Mononuclear cell (primary cell): ENCODE results near the gene USH1G. TPM values are rescaled to one million over a fixed set of nuclear protein-coding genes. Genes with fewer than 3 reads are reported as not detected.

Experiments
- H3K27me3 ChIP-seq: 2 replicates; pipeline ENCODE4 v1.6.0; 2011; ENCODE audit warnings: low read length, control low read depth; ENCODE audit not compliant: insufficient read depth
- H3K4me1 ChIP-seq: 2 replicates; pipeline ENCODE4 v1.5.1; 2011; ENCODE audit warnings: mild to moderate bottlenecking, low read length, control low read depth; ENCODE audit not compliant: insufficient read depth
- H3K4me3 ChIP-seq: 2 replicates; pipeline ENCODE4 v1.5.1; 2011; ENCODE audit warnings: mild to moderate bottlenecking, low read length, moderate library complexity
- H3K9me3 ChIP-seq: 2 replicates; pipeline ENCODE4 v1.5.1; 2011; ENCODE audit warnings: low read depth, mild to moderate bottlenecking, control low read depth, low read length
- total RNA-seq: library from RNA; depleted of rRNA; stranded (reverse); fragments of >200 nt; gene quantifications from one replicate; pipeline ENCODE4 v1.2.3, GENCODE V29; 2012

The USH1G gene
- total RNA-seq, 1 donor: not detected

- Histone ChIP-seq H3K9me3 (no peaks in the 10 kb centered on the region), H3K4me3 (no peak overlapping the region), H3K4me1 (no peaks in the 10 kb centered on the region), H3K27me3 (no peaks in the 10 kb centered on the region)
These were observed 22.5 kb upstream of the USH1G start for GRCh38 chr17:74945543-74945942.

DNA sequence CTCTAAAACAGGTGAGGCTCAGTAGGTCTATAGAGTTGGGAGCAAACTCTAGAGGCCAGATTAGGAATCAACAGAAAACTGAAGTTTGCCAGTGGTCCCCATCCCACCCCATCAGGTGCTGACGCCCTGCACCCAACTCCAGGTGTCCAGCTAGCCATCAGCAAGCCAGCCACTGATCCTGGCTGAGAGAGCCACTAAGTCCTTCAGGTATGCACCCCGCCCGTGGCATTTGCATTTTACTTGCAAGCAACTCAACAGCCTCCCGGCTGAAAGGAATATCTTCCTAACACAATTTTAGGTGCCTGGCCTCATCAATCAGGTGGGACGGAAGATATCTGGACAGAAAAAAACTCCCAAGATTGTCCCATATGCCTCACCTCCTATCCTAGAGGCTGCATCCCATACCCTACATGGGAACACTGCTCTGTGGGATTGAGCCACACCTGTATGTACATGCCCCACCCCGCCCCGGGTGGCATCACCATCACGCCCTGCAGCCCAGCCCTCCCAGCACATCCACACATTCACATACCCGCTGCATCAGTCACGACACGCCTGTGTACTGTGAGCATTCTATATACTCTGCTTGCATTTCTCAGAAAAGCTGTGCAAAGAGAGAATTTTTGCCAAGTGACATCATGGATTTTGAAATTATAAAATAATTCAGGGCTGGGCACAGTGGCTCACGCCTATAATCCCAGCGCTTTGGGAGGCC, 20.9 kb upstream of the USH1G start:
- Histone ChIP-seq H3K4me1 (no peaks in the 10 kb centered on the region), H3K27me3 (peaks cover 4% of the 10 kb centered on the region), H3K9me3 (no peaks in the 10 kb centered on the region), H3K4me3 (no peak overlapping the region)

DNA sequence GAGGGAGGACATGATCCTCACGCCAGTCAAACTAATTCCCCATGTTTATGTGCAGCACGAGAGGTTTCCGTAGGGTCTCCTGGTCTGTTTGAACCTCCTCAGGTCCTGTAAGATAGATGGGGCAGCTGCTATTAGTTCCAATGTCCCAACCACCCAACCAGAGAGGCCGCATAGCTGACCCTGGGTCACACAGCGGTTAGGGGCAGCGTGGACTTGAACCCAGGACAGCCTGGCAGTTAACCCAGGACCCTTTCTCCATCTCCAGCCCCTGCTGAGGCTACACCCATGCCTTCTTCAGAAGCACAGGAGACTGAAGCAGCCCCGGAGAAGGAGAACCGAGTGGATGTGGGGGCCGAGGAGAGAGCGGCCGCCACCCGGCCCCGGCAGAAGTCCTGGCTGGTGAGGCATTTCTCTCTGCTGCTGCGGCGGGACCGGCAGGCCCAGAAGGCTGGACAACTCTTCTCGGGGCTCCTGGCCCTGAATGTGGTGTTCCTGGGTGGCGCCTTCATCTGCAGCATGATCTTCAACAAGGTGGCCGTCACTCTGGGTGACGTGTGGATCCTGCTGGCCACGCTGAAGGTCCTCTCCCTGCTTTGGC, 18.2 kb upstream of the USH1G start:
- Histone ChIP-seq H3K4me3 (no peak overlapping the region), H3K27me3 (peaks cover 29% of the 10 kb centered on the region), H3K9me3 (no peaks in the 10 kb centered on the region), H3K4me1 (no peaks in the 10 kb centered on the region)

GRCh38 chr17:74939534-74939933, 16.5 kb upstream of the USH1G start:
- H3K4me1 ChIP-seq: no peaks in the 10 kb centered on the region
- no peak overlapping the region for H3K4me3 ChIP-seq
- no peaks in the 10 kb centered on the region for H3K9me3 ChIP-seq
- peaks cover 40% of the 10 kb centered on the region for H3K27me3 ChIP-seq

DNA sequence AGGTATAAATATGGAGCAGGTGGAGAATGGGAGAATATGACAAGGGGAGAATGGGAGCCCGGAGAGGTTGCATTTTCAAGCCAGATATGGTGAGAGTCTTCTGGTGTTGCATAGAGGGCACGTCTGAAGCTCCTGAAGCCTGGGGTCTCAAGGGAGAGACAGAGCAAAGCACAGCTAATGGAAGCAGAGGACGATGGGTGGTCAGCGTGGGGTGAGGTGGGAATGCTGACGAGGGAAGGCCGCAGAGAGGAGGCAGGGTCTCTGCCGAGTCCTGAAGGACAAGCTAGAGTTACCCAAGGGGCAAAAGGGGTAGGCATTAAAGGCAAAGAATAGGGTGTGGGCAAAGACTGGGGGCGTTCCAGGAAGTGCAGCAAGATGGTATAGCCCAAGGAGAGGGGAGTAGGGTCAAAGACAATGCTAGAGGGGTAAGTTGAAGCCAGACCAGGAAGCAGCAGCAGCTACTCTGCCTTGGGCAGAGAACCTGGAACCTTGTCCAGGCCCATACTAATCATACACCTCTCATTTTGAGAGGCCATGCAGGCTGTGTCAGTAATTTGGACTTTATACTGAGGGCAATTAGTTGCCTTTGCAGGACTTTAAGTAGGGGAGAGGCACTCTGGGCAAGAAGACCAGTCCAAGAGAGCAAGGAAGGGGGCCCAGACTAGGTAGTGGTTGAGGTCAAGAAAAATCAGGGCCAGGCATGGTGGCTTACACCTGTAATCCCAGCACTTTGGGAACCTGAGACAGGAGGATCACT, 15.3 kb upstream of the USH1G start:
- Histone ChIP-seq H3K9me3 (no peaks in the 10 kb centered on the region), H3K4me1 (no peaks in the 10 kb centered on the region), H3K4me3 (no peak overlapping the region), H3K27me3 (peaks cover 44% of the 10 kb centered on the region)

DNA sequence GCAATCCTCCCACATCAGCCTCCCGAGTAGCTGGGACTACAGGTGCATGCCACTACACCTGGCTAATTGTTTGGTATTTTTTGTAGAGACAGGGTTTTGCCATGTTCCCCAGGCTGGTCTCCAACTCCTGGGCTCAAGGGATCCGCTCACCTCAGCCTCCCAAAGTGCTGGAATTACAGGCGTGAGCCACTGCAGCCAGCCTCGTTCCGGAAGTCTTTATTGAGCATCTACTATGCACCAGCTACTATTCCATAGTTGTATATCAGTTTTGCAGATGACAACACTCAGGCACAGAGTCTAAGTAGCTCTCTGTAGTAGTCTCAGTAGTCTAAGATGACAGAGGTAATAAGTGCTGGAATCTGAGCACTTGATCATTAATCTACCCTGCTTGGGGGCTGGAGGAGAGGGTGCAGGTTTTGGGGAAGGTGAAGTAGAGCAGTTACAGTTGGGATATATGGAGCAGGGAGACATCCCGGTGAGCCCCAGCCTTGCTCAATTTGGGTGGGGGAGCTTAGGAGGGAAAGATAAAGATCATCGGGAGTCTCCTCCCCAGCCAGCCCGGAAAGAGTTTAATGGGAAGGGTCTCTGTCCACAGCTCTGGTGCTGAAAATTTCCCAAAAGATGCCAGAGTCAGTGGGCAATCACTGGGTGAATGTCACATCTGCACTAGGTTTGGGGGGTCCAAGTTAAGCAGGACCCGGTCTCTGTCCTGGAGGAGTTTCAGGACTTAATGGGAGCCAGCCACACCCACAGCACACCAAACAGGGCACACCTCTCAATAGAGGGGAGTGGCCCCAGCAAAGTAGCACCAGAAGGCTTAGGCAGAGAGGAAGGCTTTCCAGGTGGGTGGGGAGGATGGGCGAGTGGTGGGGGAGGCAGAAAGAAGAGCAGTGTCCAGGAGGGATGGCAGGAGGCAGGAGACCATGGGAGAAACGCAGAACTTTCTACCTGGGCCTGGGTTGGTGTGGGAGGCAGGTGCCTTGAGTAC, 14.3 kb upstream of the USH1G start:
- Histone ChIP-seq H3K27me3 (peaks cover 44% of the 10 kb centered on the region), H3K9me3 (no peaks in the 10 kb centered on the region), H3K4me3 (no peak overlapping the region), H3K4me1 (no peaks in the 10 kb centered on the region)

- H3K4me3 ChIP-seq: no peak overlapping the region
- H3K4me1 ChIP-seq: no peaks in the 10 kb centered on the region
- no peaks in the 10 kb centered on the region for H3K9me3 ChIP-seq
- peaks cover 44% of the 10 kb centered on the region for H3K27me3 ChIP-seq
These were observed 13.4 kb upstream of the USH1G start for GRCh38 chr17:74936470-74936799.

DNA sequence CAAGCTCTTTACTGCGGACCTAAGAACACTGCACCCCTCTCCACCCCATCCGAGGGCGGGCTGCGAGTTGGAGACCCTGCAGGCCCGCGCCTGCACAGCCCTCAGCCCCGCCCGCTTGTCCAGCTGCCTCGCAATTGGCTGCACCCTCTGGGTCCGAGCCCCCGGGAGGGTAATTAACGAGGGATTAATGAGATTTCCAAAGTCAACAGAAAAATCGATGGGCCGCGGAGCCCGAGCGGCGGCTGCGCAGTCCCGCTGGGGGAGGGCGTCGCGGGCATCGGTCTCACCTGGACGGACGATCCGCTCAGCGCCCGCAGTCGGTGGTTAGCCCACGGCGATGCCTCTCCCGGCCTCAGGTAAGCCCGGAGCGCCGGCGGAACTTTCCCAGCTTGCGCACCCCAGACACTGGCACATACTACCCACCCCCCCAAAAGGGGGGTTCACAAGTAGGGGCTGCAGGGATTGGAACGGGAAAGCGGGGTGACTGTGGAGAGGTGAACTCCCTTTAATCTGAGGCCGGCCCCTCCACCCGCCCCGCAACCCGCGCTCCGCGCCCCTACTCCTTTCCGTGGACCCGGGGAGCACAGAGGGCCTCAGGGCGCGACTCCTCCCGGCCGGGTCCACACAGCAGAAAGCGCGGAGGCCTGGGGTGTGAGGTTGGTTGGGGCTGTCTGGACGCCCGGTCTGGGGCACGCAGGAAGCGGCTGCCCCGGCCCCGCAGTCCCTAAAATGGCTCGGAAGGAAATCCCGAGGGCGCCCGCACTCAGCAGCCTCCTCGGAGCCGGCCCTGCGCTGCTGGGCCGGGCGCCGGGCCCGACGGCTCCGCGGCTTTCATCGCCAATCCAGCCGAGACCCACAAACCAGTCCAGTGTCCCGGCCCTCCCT, 12.8 kb upstream of the USH1G start, which contains the start of gene OTOP3:
Gene OTOP3, plus strand, starts transcription at position 314 of the 885 bp plus-strand sequence. Its CDS starts 24 bp downstream, at position 338.
- no peak within 1 kb of the TSS for H3K4me3 ChIP-seq
- no peaks in the 10 kb centered on the region for H3K4me1 ChIP-seq
- peaks cover 44% of the 10 kb centered on the region for H3K27me3 ChIP-seq
- no peaks in the 10 kb centered on the region for H3K9me3 ChIP-seq

DNA sequence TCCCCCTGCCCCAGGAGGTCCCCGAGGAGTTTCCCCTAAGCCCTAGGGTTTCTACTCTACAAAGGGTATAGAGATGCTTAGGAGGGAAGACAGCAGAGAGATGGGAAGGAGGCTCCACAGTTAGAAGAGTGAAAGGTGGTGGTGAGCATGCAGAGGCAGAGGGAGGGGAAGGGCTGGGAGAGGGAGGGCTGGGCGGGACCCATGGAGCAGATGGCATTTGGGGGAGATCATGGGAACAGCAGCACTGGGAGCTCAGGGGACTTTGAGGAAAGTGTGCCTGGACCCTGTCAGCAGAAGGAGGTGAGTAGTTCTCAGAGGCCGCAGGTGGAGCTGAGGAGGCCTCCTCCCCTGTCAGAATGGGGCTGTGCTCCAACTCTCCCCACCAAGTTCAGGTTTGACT, 12.0 kb upstream of the USH1G start:
- H3K9me3 ChIP-seq: no peaks in the 10 kb centered on the region
- H3K27me3 ChIP-seq: peaks cover 44% of the 10 kb centered on the region
- no peak overlapping the region for H3K4me3 ChIP-seq
- no peaks in the 10 kb centered on the region for H3K4me1 ChIP-seq

GRCh38 chr17:74930535-74931036, 7.5 kb upstream of the USH1G start:
- Histone ChIP-seq H3K9me3 (no peaks in the 10 kb centered on the region), H3K27me3 (peaks cover 19% of the 10 kb centered on the region), H3K4me1 (no peaks in the 10 kb centered on the region), H3K4me3 (no peak overlapping the region)

GRCh38 chr17:74928786-74929185, 5.7 kb upstream of the USH1G start:
- Histone ChIP-seq H3K27me3 (peaks cover 29% of the 10 kb centered on the region), H3K4me3 (no peak overlapping the region), H3K4me1 (peaks cover 13% of the 10 kb centered on the region), H3K9me3 (no peaks in the 10 kb centered on the region)

- Histone ChIP-seq H3K9me3 (no peaks in the 10 kb centered on the region), H3K4me1 (peaks cover 20% of the 10 kb centered on the region), H3K27me3 (peaks cover 42% of the 10 kb centered on the region), H3K4me3 (no peak overlapping the region)
These were observed 2.2 kb upstream of the USH1G start for GRCh38 chr17:74925242-74925641.

DNA sequence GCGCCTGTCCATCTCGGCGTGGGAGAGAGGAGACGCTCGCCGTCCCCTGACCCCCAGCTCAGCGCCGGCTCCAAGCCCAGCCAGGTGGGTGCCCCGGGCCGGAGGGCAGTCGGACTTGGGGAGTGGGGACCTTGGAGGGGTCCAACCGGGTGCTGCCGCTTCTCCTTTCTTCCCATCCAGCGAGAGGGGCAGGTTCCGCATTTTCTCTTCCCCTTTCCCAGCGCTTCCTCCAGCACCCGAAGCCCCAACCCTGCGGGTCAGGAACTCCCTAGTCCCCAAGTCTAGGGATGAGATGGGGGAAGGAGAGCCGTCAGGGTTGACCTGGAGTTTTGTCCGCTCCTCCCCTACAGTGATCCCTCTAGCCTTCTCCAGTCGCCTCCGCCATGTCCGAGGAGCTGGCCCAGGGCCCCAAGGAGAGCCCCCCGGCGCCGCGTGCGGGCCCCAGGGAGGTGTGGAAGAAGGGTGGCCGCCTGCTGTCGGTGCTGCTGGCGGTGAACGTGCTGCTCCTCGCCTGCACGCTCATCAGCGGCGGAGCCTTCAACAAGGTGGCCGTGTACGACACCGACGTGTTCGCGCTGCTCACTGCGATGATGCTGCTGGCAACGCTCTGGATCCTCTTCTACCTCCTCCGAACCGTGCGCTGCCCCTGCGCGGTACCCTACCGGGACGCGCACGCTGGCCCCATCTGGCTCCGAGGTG, 1.3 kb upstream of the USH1G start, which contains the start of gene OTOP2:
Gene OTOP2, plus strand, starts transcription at position 24 of the 699 bp plus-strand sequence. Its CDS starts 360 bp downstream, at position 384.
- peaks cover 20% of the 10 kb centered on the region for H3K4me1 ChIP-seq
- H3K9me3 ChIP-seq: no peaks in the 10 kb centered on the region
- H3K27me3 ChIP-seq: peaks cover 42% of the 10 kb centered on the region
- H3K4me3 ChIP-seq: no peak within 1 kb of the TSS
